HG02970 (cell line): Measurements from ENCODE around the gene CLEC16A.

Source experiments
- ATAC-seq: cut with Tn5 transposase; IDR thresholded peaks from one replicate; pipeline ENCODE4 v1.9.1; 2021; ENCODE audit warnings: mild to moderate bottlenecking, moderate library complexity, moderate number of reproducible peaks; ENCODE audit not compliant: unreplicated experiment, low FRiP score

The CLEC16A gene

DNA sequence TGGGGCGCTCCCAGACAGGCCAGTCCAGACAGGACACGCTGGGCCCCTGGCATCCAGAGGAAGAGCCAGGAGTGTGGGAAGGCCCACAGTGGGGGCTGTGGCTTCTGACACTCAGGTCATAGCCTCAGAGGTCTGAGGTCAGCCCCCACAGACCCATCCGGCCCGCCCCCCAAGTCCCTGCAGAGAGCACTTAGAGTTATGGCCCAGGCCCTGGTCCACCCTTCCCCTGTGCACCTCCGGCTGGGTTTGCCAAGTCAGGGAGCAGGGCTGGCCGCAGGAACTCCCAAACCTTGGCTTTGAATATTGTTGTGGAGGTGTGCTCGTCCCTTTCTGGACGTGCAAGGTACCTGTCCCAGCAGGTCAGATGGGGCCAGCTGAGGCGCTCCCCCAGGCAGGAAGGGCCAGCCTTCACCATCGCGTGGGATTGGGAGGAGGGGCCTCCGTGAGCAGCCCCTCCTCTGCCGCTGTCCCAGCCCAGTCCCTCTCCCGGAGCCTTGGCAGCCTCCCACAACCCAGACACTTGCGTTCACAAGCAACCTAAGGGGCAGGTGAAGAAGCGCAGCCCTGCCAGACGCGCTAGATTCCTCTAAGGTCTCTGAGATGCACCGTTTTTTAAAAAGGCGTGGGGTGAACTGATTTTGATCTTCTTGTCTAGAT is 237.0 kb downstream of the CLEC16A start:
- ATAC-seq = no peak

DNA sequence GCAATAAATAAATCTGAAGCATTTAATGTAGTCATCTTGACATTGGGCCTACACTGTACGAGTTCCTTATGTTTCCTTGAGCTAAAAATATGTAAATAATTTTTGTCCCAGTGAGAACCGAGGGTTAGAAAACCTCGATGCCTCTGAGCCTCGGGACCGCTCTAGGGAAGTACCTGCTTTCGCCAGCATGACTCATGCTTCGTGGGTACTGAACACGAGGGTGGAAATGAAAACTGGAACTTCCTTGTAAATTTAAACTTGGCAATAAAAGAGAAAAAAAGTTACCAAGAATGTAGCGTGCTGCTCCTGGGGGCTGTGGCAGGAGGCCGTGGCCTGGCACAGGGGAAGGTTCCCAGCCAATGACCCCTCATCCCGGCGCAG is 237.5 kb downstream of the CLEC16A start:
- no peak for ATAC-seq

DNA sequence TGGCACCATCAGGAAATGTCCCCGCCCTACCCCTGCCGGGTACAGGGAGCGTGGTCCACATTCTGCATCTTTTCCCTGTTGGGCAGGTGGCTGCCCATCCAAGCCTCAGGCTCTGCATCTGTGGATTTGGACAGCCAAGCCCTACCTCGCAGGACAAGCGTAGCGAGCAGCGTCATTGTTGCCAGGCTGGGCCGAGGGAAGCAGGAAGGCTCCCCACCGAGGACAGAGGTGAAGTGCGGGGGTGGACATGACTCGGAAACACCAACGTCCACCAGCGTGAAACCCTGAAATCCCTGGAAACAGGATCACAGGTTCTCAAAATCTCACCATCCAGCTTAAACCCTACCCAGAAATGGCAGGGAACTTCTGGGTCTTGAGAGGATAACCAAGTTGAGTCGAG is 238.0 kb downstream of the CLEC16A start:
- ATAC-seq = no peak

DNA sequence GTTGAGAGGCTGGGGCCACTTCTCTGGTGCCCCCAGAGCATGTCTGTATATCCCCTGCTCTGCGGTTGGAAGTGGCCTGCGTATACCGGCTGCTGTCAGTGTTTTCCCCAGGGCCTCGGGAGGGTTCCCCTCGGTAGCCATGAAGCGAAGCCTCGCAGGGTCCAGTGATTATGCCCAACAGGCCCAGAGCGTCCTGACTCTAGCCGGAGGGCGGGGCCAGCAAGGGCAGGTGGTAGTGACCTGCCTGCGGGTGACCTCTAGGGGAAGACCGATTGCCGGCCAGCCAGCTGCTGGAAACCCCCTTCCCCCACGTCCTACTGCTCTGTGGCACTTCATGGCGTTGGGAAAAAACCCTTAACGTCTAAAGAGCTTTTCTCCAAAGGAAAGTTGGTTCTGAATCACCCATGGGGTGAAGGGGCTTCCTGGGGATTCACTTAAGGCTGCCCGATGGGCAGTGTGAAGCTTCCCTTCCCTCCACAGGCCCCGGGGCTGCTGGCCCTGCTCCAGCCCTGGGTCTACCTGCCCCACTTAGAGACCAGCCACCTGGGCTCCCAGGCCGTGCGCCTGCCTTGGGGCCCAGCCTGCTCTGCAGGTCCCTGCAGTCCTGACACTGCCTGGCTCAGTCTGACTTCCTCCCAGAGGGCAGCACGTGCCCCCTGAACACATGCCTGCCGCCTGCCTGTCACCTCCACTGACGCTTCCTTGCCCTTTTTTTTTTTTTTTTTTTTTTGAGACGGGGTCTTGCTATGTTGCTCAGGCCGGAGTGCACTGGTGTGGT is 238.9 kb downstream of the CLEC16A start:
- ATAC-seq = peak; percentile 39

DNA sequence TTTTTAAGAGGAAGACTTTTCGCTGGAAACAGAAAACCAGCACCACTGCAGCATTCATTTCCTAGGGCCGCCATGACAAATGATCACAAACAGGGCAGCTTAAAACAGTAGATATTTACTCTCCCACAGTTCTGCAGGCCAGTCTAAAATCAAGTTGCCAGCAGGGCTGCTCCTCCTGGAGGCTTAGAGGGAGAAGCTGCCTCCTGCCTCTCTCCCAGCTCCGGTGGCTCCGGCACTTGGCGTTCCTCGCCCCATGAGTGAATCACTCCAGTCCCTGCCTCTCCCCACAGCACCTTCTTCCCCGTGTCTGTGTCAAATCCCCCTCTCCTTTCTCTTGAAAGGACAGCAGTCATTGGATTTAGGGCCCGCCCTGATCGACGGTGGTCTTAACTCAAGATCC is 239.6 kb downstream of the CLEC16A start:
- no peak for ATAC-seq

DNA sequence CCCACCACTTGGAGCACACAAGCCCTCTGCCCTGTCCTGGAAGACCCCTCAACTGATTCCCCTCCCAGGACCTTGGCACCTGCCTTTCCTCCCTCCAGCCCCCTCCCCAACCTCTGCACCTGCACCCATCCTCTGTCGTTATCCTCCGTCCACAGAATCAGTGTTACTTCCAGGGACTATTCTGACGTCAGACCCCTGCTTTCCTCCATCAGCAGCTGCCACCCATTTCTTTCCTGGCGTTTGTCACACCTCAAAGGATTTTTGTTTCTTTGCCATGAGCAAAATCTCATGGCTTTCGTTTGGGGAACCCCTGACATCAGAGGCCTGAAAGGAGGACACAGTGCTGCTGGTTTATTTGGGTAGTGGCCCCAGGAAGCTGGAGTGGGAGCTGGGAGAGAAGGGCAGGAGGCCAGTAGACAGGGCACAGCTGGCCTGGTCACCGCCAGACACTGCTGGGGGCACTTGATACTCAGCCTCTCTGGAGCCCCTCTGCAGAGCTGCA is 243.2 kb downstream of the CLEC16A start:
- ATAC-seq = no peak

DNA sequence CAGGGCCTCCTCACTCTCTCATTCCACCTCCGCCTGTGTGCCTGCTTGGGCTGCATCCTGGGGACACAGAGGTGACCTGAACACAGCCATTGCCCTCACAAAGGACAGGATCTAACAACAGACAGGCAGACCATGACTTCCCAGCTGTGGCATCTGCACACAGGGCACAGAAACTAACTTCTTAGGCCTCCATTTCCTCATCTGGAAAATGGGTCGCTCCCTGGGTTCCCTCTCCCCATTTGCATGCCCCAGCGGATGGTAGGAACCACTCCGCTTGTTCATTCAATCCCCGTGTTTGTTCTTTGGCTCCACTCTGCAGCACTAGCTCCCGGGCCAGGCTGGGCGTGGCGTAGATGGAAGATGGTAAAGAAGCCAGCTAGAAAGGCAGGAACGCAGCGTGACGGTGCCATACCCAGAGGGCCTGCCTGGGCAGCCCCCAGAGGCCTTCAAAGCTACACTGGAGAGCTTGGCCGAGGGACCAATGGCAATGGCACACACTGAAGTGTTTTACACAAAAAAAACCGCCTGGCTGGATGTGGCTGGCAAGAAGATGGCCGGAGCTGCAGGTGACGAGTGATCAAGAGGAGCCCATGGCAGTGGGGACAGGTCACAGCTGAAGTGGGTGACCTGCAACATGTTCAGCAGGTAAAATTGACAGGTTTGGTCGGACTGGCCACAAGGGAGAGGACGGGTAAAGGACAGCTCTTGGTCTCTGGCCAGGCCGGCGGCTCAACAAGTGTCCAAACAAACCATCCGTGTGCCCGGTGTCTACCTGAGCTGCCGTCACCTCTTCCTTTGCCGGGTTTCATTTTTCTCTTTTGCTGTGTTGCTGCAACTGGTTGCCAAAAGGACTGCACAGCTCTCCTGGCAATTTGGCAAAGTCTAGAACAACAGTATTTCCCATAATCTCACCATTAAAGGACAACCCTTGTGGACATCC is 244.7 kb downstream of the CLEC16A start:
- no peak for ATAC-seq

DNA sequence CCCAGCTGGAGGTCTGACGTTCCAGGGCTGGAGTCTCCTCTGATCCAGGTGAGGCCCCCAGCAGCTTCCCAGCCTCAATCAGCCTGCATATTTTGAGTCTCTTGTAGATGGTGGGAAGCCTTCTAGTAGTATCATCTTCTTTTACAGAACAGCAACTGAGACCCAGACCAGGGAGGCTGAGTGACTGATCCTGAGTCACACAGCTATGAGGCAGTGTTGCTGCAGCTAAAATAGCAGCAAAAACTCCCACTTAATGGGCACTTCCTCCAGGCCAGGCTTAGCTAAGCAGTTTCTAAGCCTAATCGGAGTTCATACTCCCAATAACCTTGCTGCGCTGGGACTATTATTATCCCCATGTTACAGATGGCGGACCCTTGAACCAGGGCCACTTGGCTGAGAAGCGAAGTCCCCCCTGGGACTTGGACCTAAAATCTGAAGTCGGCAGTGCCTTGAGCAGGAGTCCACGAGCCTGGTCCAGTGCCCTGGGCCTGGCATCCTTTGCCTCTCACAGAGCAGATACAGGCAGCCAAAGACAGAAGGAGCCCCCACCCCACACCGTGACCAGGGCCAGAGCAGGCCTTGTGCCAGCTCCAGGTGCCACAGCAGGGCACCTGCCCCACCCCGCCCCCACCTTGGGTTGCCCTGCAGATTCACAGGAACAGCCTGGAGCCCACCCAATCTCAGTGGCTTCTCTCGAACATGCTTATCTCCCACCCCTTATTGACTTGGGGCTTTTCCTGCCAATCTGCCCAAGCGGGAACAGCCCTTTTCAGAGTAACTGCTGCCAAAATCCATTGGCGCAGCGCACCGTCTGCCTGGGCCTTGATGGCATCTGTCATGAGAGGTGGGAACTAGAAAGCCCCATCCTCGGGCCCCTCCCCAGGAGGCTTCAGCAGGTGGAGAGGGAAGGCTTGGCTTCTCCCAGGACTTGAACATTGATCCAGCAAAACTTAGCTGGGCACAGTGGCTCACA is 246.5 kb downstream of the CLEC16A start:
- ATAC-seq = no peak

DNA sequence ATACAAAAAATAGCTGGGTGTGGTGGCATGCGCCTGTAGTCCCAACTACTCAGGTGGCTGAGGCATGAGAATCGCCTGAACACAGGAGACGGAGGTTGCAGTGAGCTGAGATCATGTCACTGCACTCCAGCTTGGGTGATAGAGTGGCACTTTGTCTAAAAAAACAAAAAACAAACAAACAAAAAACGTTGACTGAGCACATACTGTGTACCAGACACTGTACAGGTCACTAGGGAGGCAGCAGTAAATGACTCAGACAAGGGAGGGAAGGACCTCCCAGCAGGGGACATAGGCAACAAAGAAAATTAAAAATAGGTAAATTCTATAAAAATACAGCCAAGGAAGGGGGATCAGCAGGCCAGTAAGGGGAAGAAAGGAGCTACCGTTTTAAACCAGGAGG is 247.3 kb downstream of the CLEC16A start:
- no peak for ATAC-seq

DNA sequence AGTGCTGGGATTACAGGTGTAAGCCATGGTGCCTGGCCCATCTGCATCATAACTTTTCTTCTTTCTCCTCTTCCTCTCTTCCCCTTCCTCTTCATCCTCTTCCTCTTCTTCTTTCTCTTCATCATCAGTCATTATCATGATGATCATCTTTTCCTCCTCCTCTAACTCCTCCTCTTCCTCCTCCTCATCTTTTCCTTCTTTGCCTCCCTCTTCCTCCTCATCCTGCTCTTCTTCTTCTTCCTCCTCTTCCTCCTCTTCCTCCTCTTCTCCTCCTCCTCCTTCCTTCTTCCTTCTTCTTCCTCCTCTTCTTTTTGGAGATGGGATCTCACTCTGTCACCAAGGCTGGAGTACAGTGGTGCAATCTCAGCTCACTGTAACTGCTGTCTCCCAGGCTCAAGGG is 249.1 kb downstream of the CLEC16A start:
- ATAC-seq = no peak

DNA sequence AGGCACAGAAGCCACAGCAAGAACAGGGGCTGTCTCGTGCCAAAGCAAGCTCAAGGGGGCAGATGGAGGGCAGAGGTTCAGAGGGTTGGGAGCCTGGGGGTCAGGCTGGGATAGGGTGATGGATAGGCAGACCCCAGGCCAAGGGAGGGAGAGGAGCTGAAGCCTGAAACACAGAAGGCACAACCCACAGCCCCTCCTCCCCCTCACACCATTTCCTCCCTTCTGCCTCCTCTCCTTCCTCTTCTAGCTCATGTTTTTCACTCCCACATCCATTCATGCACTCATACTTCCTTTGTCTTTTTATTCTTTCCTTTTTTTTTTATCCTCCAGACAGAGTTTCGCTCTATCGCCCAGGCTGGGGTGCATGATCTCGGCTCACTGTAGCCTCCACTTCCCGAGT is 250.5 kb downstream of the CLEC16A start:
- no peak for ATAC-seq

DNA sequence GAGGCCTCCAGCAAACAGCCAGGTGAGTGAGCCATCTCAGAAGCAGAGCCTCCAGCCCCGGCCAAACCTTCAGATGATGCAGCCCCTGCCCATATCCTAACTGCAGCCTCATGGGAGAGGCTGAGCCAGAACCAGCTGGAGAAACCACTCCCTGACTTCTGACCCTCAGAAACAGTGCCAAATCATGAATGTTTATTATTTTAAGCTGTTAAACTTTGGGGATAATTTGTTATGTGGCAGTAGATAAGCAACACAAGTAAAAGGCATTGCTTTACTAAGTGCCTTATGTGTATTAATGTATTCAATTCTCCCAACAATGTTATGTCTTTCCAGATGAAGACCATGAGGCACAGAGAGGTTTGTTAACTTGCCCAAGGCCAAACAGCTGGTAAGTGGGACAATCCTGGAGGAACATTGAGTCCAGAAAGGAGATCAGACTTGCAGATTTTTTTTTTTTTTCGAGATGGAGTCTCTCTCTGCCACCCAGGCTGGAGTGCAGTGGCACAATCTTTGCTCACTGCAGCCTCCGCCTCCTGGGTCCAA is 252.0 kb downstream of the CLEC16A start:
- no peak for ATAC-seq

DNA sequence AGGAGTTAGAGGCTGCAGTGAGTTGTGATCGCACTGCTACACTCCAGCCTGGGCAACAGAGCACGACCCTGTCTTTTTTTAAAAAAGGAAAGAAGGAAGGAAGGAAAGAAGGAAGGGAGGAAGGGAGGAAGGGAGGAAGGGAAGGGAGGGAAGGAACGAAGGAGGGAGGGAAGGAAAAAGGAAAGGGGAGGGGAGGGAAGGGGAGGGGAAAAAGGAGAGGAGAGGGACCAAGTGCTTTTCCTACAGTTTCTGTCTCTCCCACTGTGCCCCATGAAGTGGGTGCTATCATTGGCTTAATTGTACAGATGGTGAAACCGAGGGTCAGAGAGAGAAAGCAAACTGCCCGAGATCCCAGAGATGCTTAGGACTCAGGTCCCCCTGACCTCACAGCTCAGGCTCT is 254.0 kb downstream of the CLEC16A start:
- no peak for ATAC-seq

DNA sequence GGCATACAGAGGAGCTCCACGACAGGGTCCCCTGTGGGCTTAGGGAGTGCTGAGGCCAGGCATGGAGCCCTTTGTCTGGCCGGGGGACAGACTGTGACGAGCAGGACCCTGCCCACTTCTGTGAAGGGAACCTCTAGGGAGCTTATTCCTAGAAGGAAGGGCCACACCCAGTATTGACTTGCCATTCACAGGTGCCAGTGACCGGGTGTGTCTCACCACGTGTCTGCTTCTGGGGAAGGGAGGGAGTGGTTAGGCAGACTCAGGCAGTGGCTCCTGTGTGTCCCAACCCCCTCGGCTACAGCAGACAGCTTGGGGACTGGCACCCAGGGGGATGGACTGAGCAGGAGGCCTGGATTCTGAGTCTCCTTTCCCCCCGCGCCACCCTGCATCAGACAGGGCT is 254.5 kb downstream of the CLEC16A start:
- no peak for ATAC-seq

DNA sequence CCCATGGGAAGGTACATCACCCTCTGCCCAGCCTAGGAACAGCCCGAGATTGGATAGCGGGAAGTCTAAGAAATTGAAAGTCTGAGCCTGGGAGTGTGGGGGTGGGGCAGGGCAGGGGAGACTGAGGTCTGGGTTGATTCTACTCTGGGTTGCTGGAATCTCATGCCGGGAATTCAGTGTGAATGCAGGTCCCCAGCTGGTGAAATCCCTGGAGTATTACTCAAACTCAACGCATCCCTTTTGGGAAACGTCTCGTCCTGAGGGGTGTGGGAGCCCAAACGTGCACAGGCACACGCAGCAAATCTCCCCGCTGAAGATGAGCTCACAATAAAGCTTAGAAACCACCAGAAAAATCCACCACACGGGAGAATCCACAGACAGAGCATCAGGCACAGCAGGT is 256.2 kb downstream of the CLEC16A start:
- ATAC-seq = no peak

DNA sequence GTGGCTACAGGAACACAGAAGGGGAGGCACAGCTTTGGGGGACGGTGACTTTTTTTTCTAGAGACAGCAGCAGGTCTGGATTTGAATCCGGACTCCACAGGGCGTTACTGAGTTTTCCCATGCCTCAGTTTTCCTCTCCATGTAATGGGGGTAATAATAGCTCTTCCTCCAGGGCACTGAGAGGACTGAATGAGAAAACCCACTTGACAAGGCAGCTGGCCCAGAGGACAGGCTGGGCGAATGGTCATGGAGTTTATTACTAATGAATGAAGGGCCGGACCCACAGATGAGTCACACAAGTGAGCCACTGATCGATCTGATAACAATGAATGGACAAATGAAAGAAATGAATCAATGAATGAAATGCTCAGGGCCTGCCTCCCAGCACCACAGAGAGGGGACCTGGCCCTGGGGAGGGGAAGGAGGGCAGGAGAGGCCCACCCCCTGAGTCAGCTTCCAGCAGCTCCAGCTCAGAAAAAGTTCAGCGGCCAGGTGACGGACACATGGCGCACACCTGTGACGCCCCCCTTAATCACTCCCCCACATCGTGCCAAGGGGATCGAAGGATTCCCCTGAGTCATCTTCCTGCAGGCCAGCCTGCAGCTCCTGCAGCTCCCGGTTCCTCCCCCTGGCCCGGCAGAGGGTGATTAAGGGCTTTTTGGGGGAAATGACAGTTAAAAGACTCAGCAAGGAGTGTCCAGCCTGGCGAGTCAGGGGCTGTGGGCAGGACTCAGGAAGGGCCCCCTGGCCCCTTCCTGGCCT is 257.3 kb downstream of the CLEC16A start:
- ATAC-seq = no peak

DNA sequence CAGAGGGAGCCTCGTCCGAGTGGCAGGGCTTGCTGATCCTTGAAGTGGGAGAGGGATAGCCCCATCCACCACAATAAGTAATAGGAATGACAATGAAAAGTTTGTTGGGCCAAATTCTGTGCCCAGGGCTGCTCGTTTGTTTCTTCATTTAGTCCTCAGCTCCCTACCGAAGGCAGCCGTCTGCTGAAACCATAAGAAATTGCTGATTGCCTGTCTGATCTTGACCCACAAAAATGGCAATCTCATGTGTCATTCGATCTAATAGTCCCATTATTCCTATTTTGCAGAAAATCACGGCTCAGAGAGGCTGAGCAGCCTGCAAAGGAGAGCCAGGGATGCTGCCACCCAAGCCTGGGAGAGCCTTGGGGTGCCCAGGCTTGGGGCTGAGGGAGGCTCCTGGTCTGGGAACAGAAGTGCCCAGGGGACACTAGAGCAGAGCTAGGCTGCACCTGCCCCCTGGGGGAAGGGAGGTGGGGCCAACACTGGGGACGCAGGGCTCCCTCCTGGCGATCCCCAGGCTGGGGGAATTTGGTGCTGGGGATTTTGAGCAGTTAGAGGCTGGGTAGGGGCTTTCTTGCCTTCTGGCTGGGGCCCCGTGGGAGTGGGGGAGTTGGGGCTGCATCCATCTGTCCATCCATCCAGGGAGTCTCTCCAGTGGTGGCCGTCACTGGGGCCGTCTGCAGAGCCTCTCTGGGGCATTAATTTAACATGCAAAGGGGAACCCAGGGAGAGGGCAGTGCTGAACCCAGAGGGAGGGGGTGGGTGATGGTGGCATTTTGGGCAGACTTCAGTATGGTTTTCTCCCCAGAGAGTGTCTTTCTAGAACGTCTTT is 258.1 kb downstream of the CLEC16A start:
- ATAC-seq = peak; percentile 35

DNA sequence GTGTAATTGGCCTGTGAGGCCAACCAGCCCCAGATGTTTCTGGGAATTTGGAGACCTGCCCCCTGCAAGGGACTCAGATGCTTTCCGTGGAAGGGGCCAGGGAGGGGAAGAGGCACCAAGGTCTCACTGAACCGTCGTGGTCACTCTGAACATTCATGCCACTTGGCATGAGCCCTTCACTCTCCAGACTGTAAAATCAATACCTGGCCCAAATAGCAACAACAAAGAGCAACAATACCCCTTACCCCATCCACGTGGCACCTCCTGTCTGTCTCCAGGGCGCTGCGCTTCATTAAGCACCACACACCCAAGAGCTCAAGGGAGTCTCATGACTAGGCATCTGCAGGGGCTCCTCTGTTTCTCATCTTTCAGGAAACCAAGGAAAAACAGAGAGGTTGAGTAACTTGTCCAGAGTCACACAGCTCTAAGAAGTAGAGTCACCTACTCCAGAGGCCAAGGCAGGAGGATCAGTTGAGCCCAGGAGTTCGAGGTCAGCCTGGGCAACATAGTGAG is 258.8 kb downstream of the CLEC16A start:
- no peak for ATAC-seq
